Measurements from ENCODE around the gene MAP6. TPM values are rescaled to one million over a fixed set of nuclear protein-coding genes. Genes with fewer than 3 reads are reported as not detected.

Gene MAP6
- total RNA-seq, 1 donor from 2014 or later, result 3.3 TPM

GRCh38 chr11:75665126-75665525 lies 3.7 kb downstream of the MAP6 start:
- no peak for TF ChIP-seq CTCF (IDR thresholded peaks at IDR 0.05; ENCODE audit: insufficient read depth, low read length, poor library complexity, severe bottlenecking)
- Histone ChIP-seq H3K27me3 (ENCODE audit: control insufficient read depth, insufficient read depth, low read length) (peaks cover 28% of the 10 kb centered on the region), H3K4me3 (ENCODE audit: low read depth, low read length) (no peak overlapping the region), H3K36me3 (ENCODE audit: control insufficient read depth, insufficient read depth, low read length) (no peaks in the 10 kb centered on the region)
- DNase-seq (ENCODE audit: low read depth), result no peak

GRCh38 chr11:75664389-75664788 lies 4.4 kb downstream of the MAP6 start:
- DNase-seq (ENCODE audit: low read depth), result no peak
- no peaks in the 10 kb centered on the region for H3K36me3 ChIP-seq (ENCODE audit: control insufficient read depth, insufficient read depth, low read length)
- H3K27me3 ChIP-seq (ENCODE audit: control insufficient read depth, insufficient read depth, low read length), result peaks cover 23% of the 10 kb centered on the region
- no peak overlapping the region for H3K4me3 ChIP-seq (ENCODE audit: low read depth, low read length)
- no peak for TF ChIP-seq CTCF (IDR thresholded peaks at IDR 0.05; ENCODE audit: insufficient read depth, low read length, poor library complexity, severe bottlenecking)

- H3K27me3 ChIP-seq (ENCODE audit: control insufficient read depth, insufficient read depth, low read length), result peaks cover 18% of the 10 kb centered on the region
- no peaks in the 10 kb centered on the region for H3K36me3 ChIP-seq (ENCODE audit: control insufficient read depth, insufficient read depth, low read length)
- no peak overlapping the region for H3K4me3 ChIP-seq (ENCODE audit: low read depth, low read length)
- DNase-seq (ENCODE audit: low read depth), result no peak
- TF ChIP-seq CTCF (IDR thresholded peaks at IDR 0.05; ENCODE audit: insufficient read depth, low read length, poor library complexity, severe bottlenecking), result no peak
These were observed 5.0 kb downstream of the MAP6 start for GRCh38 chr11:75663808-75664207.

- Histone ChIP-seq H3K4me3 (ENCODE audit: low read depth, low read length) (no peak overlapping the region), H3K36me3 (ENCODE audit: control insufficient read depth, insufficient read depth, low read length) (no peaks in the 10 kb centered on the region), H3K27me3 (ENCODE audit: control insufficient read depth, insufficient read depth, low read length) (no peaks in the 10 kb centered on the region)
- no peak for TF ChIP-seq CTCF (IDR thresholded peaks at IDR 0.05; ENCODE audit: insufficient read depth, low read length, poor library complexity, severe bottlenecking)
- no peak for DNase-seq (ENCODE audit: low read depth)
These were observed 9.0 kb downstream of the MAP6 start for GRCh38 chr11:75659836-75660235.

- no peak for DNase-seq (ENCODE audit: low read depth)
- TF ChIP-seq CTCF (IDR thresholded peaks at IDR 0.05; ENCODE audit: insufficient read depth, low read length, poor library complexity, severe bottlenecking), result no peak
- Histone ChIP-seq H3K27me3 (ENCODE audit: control insufficient read depth, insufficient read depth, low read length) (no peaks in the 10 kb centered on the region), H3K36me3 (ENCODE audit: control insufficient read depth, insufficient read depth, low read length) (no peaks in the 10 kb centered on the region), H3K4me3 (ENCODE audit: low read depth, low read length) (no peak overlapping the region)
These were observed 12.7 kb downstream of the MAP6 start for GRCh38 chr11:75656044-75656727.

GRCh38 chr11:75655605-75656004 lies 13.2 kb downstream of the MAP6 start:
- TF ChIP-seq CTCF (IDR thresholded peaks at IDR 0.05; ENCODE audit: insufficient read depth, low read length, poor library complexity, severe bottlenecking), result no peak
- DNase-seq (ENCODE audit: low read depth), result no peak
- Histone ChIP-seq H3K4me3 (ENCODE audit: low read depth, low read length) (no peak overlapping the region), H3K36me3 (ENCODE audit: control insufficient read depth, insufficient read depth, low read length) (no peaks in the 10 kb centered on the region), H3K27me3 (ENCODE audit: control insufficient read depth, insufficient read depth, low read length) (no peaks in the 10 kb centered on the region)

All from kidney epithelial cell (primary cell).